Endothelial cell of umbilical vein (primary cell): ENCODE measurements around the gene TFF3. TPM values are rescaled to one million over a fixed set of nuclear protein-coding genes. Genes with fewer than 3 reads are reported as not detected.

Source experiments
- BruUV-seq: library from RNA; stranded (reverse); fragments of 400-500 nt; replicated peaks from 2 replicates; lab custom pipeline; 2021; lab: Mats Ljungman, UMichigan
- CTCF ChIA-PET: fragments of 300-600, 350-600 bp; sonication (Branson Sonifier 250); formaldehyde crosslinking; loops from one replicate; lab custom pipeline; 2021; ENCODE audit warnings: antibody characterized with exemption, inconsistent platforms; lab: Charles Lee
- POLR2A ChIA-PET: fragments of 300-600, 350-600 bp; sonication (Branson Sonifier 250); formaldehyde crosslinking; loops from one replicate; lab custom pipeline; 2021; ENCODE audit warnings: antibody characterized with exemption, inconsistent platforms; lab: Charles Lee
- DNase-seq: peaks from one replicate; pipeline ENCODE4 v3.0.0-alpha.2; 2011; ENCODE audit warnings: low read depth, low spot score
- FAIRE-seq: peaks from 2 replicates; lab custom pipeline; 2011; peaks lifted over from hg19 to GRCh38; lab: Jason Lieb, UNC
- H2AFZ ChIP-seq: 2 replicates; pipeline ENCODE4 v1.6.0; 2012; ENCODE audit warnings: low read depth, low read length, control low read depth, inconsistent platforms
- H3K27ac ChIP-seq: 2 replicates; pipeline ENCODE4 v1.5.1; 2011; ENCODE audit warnings: low read depth, mild to moderate bottlenecking, control low read depth, low read length, moderate library complexity; ENCODE audit not compliant: insufficient read depth
- H3K27me3 ChIP-seq, 2 experiments: 2 replicates each; pipeline versions ENCODE4 v1.6.0 to v1.6.1; 2011; ENCODE audit warnings: low read length in 2 of 2, mixed read lengths in 1 of 2; ENCODE audit not compliant: control insufficient read depth in 2 of 2, insufficient read depth in 2 of 2
- H3K36me3 ChIP-seq, 2 experiments: 2 replicates in 1 of 2; 3 replicates in 1 of 2; pipeline ENCODE4 v1.5.1; 2011; ENCODE audit warnings: low read length in 2 of 2, mild to moderate bottlenecking in 1 of 2, moderate library complexity in 1 of 2; ENCODE audit not compliant: control insufficient read depth in 2 of 2, insufficient read depth in 2 of 2; ENCODE audit errors: extremely low read depth in 1 of 2
- H3K4me1 ChIP-seq: 3 replicates; pipeline ENCODE4 v1.5.1; 2011; ENCODE audit warnings: mild to moderate bottlenecking, low read length; ENCODE audit not compliant: control insufficient read depth, insufficient read depth; ENCODE audit errors: extremely low read depth
- H3K4me2 ChIP-seq: 2 replicates; pipeline ENCODE4 v1.6.1; 2011; ENCODE audit warnings: low read length, control low read depth, mixed read lengths; ENCODE audit not compliant: insufficient read depth
- H3K4me3 ChIP-seq, 3 experiments: fragments of 200-600 bp in 1 of 3; sonication (generic), shearing (Covaris generic) in 1 of 3; replicated peaks in 1 of 3; 2 replicates each; pipeline ENCODE4 v1.5.1; 2011 to 2016; ENCODE audit warnings: control low read depth in 3 of 3, low read length in 3 of 3, mild to moderate bottlenecking in 2 of 3, inconsistent platforms in 1 of 3, low read depth in 1 of 3, moderate library complexity in 1 of 3; ENCODE audit not compliant: insufficient read depth in 1 of 3
- H3K79me2 ChIP-seq: 2 replicates; pipeline ENCODE4 v1.6.0; 2012; ENCODE audit warnings: low read length, inconsistent platforms; ENCODE audit not compliant: control insufficient read depth, insufficient read depth
- H3K9ac ChIP-seq: replicated peaks from 2 replicates; pipeline ENCODE3; 2011; ENCODE audit warnings: low read length, control low read depth; ENCODE audit not compliant: insufficient read depth; ENCODE audit errors: extremely low read depth
- H3K9me1 ChIP-seq: replicated peaks from 3 replicates; pipeline ENCODE4 v1.6.0; 2011; ENCODE audit warnings: mild to moderate bottlenecking, low read length; ENCODE audit not compliant: control insufficient read depth, insufficient read depth; ENCODE audit errors: extremely low read depth
- H3K9me3 ChIP-seq: replicated peaks from 2 replicates; pipeline ENCODE4 v1.5.1; 2012; ENCODE audit warnings: low read length, inconsistent platforms; ENCODE audit not compliant: control insufficient read depth, insufficient read depth
- H4K20me1 ChIP-seq: replicated peaks from 2 replicates; pipeline ENCODE3; 2011; ENCODE audit warnings: mild to moderate bottlenecking, low read length; ENCODE audit not compliant: control insufficient read depth, insufficient read depth; ENCODE audit errors: extremely low read depth
- EZH2 ChIP-seq: IDR thresholded peaks from 2 replicates; pipeline ENCODE4 v1.6.1; 2012; ENCODE audit warnings: borderline replicate concordance, low read depth, mild to moderate bottlenecking, moderate library complexity, low read length, inconsistent platforms; ENCODE audit not compliant: severe bottlenecking
- FOS ChIP-seq: IDR thresholded peaks from 2 replicates; pipeline ENCODE4 v1.6.1; 2011; ENCODE audit warnings: mild to moderate bottlenecking, low read length, moderate library complexity, borderline replicate concordance; ENCODE audit not compliant: insufficient read depth
- GATA2 ChIP-seq: IDR thresholded peaks from 2 replicates; pipeline ENCODE4 v1.7.0; 2011; ENCODE audit warnings: low read depth, mild to moderate bottlenecking, moderate library complexity, mixed read lengths, low read length; ENCODE audit not compliant: insufficient read length, insufficient read depth
- JUN ChIP-seq: IDR thresholded peaks from 2 replicates; pipeline ENCODE4 v1.6.1; 2011; ENCODE audit warnings: borderline replicate concordance, low read depth; ENCODE audit not compliant: insufficient read length, insufficient read depth
- MAX ChIP-seq: IDR thresholded peaks from 2 replicates; pipeline ENCODE4 v1.6.1; 2011; ENCODE audit not compliant: insufficient read depth, insufficient read length
- MYC ChIP-seq: IDR thresholded peaks from one replicate; pipeline ENCODE4 v1.6.1; 2011; ENCODE audit warnings: mild to moderate bottlenecking, low read depth, low read length
- POLR2A ChIP-seq: IDR thresholded peaks from 2 replicates; pipeline ENCODE4 v1.6.1; 2012; ENCODE audit warnings: low read depth, mild to moderate bottlenecking, control low read depth, low read length
- POLR2AphosphoS5 ChIP-seq: IDR thresholded peaks from 2 replicates; pipeline ENCODE4 v1.6.1; 2012; ENCODE audit warnings: low read depth, mild to moderate bottlenecking, control low read depth, low read length, moderate library complexity; ENCODE audit not compliant: insufficient read depth
- dilution Hi-C: fragments of 300-500 bp; cut with MboI; formaldehyde crosslinking; loops from one replicate; pipeline ENCODE4 v1.15.0; 2019; ENCODE audit warnings: low sequenced_read_pairs; ENCODE audit not compliant: extremely low pct_ligation_motif_present
- intact Hi-C: fragments of 100-400 bp; cut with micrococcal nuclease; formaldehyde crosslinking; loops from one replicate; pipeline ENCODE4 v1.10.0; 2022
- polyA plus RNA-seq, 4 experiments: library from polyadenylated mRNA; depleted of rRNA in 3 of 4; stranded (reverse) in 3 of 4; unstranded in 1 of 4; fragments of >200 nt; gene quantifications; 2 replicates each; pipeline versions ENCODE4 v1.2.1 to v1.2.3, GENCODE V29; 2011 to 2012; ENCODE audit warnings: missing spikeins in 1 of 4
- total RNA-seq: library from RNA; stranded (reverse); gene quantifications from 2 replicates; pipeline ENCODE4 v1.2.3, GENCODE V29; 2021
- TF ChIP-seq, protein P1 (sequence below), 2 donors: IDR thresholded peaks; 1 replicate in 1 of 2; 2 replicates in 1 of 2; pipeline ENCODE4 v1.5.1; 2011; ENCODE audit warnings: low read length in 2 of 2, mild to moderate bottlenecking in 2 of 2, moderate library complexity in 2 of 2, control low read depth in 1 of 2, inconsistent platforms in 1 of 2, low read depth in 1 of 2; ENCODE audit not compliant: insufficient read depth in 1 of 2; ENCODE audit errors: extremely low read depth in 1 of 2

Gene TFF3
- total and polyA plus RNA-seq, 2 donors (not counting 3 experiments of a cell fraction or from before 2014, with no cell fraction given) = 0.93 to 1.8 TPM

DNA sequence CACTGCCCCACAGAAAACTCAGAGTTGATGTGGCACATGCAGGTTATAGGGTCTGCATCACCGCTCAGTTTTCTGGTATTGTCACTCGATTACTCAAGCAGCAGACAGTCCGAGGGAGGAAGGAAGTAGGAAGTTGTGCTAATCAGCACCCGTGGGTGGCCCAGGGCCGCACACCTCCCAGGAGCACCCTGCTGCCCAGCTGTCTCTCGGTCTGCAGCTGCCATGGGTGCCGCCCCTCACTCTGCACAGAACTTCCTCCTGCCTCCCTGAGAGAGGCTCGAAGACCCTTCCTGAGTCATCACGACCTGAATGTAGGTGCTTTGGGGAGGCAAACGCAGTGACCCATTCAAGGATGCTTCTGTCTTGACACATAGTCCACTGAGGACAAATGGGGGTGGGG is 4.2 kb upstream of the TFF3 start:
- intact Hi-C loops = no loop called here
- no TSS peak for BruUV-seq
- POLR2A ChIA-PET = no interaction called here
- no peaks in the 10 kb centered on the region for H3K9me1 ChIP-seq
- no peak overlapping the region for H3K9ac ChIP-seq
- H2AFZ ChIP-seq = no peak overlapping the region
- no peak for TF ChIP-seq MYC
- TF ChIP-seq EZH2 = no peak
- peak; percentile 9 for TF ChIP-seq FOS
- no peak for TF ChIP-seq JUN
- peak; percentile 39 for TF ChIP-seq GATA2
- FAIRE-seq = no peak
- no peaks in the 10 kb centered on the region for H3K36me3 ChIP-seq
- no peak overlapping the region for H3K4me3 ChIP-seq
- H3K79me2 ChIP-seq = no peaks in the 10 kb centered on the region
- H3K9me3 ChIP-seq = no peaks in the 10 kb centered on the region
- CTCF ChIA-PET = interaction anchor here (2.5 kb wide), 1 partner anchor 9 kb away, joined by 19 read pairs; no protein-coding TSS in a partner anchor
- no peaks in the 10 kb centered on the region for H4K20me1 ChIP-seq
- no peak overlapping the region for H3K4me2 ChIP-seq
- peaks cover 2 to 4% of the 10 kb centered on the region in 2 experiments for H3K27me3 ChIP-seq
- no peaks in the 10 kb centered on the region for H3K4me1 ChIP-seq
- H3K27ac ChIP-seq = no peak overlapping the region
- DNase-seq = no peak
- dilution Hi-C loops = no loop called here

- no peaks in the 10 kb centered on the region for H4K20me1 ChIP-seq
- no peaks in the 10 kb centered on the region for H3K9me1 ChIP-seq
- no peak overlapping the region for H3K4me3 ChIP-seq
- H3K9me3 ChIP-seq = no peaks in the 10 kb centered on the region
- H3K4me1 ChIP-seq = no peaks in the 10 kb centered on the region
- H3K9ac ChIP-seq = no peak overlapping the region
- DNase-seq (no peak), FAIRE-seq (no peak)
- no peak overlapping the region for H2AFZ ChIP-seq
- no peaks in the 10 kb centered on the region for H3K36me3 ChIP-seq
- dilution Hi-C loops (no loop called here), intact Hi-C loops (no loop called here)
- POLR2A ChIA-PET = no interaction called here
- no peak for TF ChIP-seq JUN
- TF ChIP-seq FOS = no peak
- TF ChIP-seq, protein P1, sequence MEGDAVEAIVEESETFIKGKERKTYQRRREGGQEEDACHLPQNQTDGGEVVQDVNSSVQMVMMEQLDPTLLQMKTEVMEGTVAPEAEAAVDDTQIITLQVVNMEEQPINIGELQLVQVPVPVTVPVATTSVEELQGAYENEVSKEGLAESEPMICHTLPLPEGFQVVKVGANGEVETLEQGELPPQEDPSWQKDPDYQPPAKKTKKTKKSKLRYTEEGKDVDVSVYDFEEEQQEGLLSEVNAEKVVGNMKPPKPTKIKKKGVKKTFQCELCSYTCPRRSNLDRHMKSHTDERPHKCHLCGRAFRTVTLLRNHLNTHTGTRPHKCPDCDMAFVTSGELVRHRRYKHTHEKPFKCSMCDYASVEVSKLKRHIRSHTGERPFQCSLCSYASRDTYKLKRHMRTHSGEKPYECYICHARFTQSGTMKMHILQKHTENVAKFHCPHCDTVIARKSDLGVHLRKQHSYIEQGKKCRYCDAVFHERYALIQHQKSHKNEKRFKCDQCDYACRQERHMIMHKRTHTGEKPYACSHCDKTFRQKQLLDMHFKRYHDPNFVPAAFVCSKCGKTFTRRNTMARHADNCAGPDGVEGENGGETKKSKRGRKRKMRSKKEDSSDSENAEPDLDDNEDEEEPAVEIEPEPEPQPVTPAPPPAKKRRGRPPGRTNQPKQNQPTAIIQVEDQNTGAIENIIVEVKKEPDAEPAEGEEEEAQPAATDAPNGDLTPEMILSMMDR (IDR thresholded peaks at IDR 0.05; ENCODE audit: extremely low read depth in 1 of 2, insufficient read depth in 1 of 2, low read depth in 1 of 2, low read length in 2 of 2) = no peak
- TF ChIP-seq POLR2AphosphoS5 = no peak
- TF ChIP-seq POLR2A = no peak
- no peak for TF ChIP-seq MYC
- no peak for TF ChIP-seq GATA2
- TF ChIP-seq MAX = no peak
- no peak for TF ChIP-seq EZH2
- BruUV-seq = no TSS peak
- peaks cover 2 to 6% of the 10 kb centered on the region in 2 experiments for H3K27me3 ChIP-seq
- CTCF ChIA-PET = interaction anchor here (2.5 kb wide), 1 partner anchor 8 kb away, joined by 19 read pairs; no protein-coding TSS in a partner anchor
- H3K27ac ChIP-seq = no peak overlapping the region
- no peak overlapping the region for H3K4me2 ChIP-seq
- H3K79me2 ChIP-seq = no peaks in the 10 kb centered on the region
Observed at GRCh38 chr21:42317826-42318746, 2.9 kb upstream of the TFF3 start.
